Raji (cell line): ENCODE measurements around the gene CASTOR1.
A peak's percentile ranks its signal among the peaks of the same experiment; 100 is the strongest.

Experiments
- POLR2A ChIP-seq: IDR thresholded peaks from 2 replicates; pipeline ENCODE4 v1.6.1; 2011; ENCODE audit warnings: low read depth, low read length, control low read depth; ENCODE audit not compliant: insufficient read depth

The CASTOR1 gene

GRCh38 chr22:30294066-30294465 lies 4.8 kb upstream of the CASTOR1 start:
- TF ChIP-seq POLR2A, result no peak

DNA sequence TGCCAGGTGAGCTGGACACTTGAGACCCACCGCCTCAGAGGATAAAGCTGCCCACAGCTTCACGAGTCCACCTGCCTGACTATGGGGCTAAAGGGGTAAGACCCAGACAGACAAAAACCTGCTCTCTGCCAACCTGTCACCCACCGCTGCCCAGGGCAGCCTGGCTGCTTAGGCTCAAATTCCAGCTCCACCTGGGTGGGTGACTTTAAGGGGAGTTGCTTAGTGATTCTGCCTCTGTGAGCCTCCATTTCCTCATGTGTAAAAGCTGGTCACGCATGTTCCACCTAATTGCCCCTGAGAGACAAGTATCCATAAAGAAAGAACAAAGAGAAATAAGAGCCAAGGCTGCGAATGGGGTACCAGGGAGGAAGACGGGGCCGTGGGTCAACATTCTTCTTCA lies 3.7 kb upstream of the CASTOR1 start:
- no peak for TF ChIP-seq POLR2A

- TF ChIP-seq POLR2A, result no peak
Measured at GRCh38 chr22:30292069-30292970, 3.0 kb upstream of the CASTOR1 start.

- TF ChIP-seq POLR2A, result no peak
Measured at GRCh38 chr22:30291058-30291892, 2.0 kb upstream of the CASTOR1 start.

GRCh38 chr22:30290342-30291057 lies 1.2 kb upstream of the CASTOR1 start:
- TF ChIP-seq POLR2A, result no peak

DNA sequence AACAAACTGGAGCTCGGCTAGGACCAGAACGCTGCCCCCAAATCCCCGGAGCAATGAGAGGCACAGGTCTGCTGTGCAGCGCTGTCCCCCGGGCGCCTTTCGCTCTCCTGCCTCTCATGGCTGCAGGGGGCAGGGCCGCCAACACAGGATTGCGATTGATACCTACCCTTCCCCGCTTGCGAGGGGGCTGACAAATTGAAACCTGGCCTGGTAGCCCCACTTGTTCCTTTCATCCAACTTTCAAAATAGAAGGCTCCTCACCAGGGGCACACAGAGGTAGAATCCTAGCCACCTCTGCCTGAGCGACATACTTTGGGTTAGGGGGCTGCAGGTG lies 642 bp upstream of the CASTOR1 start:
- TF ChIP-seq POLR2A, result no peak

DNA sequence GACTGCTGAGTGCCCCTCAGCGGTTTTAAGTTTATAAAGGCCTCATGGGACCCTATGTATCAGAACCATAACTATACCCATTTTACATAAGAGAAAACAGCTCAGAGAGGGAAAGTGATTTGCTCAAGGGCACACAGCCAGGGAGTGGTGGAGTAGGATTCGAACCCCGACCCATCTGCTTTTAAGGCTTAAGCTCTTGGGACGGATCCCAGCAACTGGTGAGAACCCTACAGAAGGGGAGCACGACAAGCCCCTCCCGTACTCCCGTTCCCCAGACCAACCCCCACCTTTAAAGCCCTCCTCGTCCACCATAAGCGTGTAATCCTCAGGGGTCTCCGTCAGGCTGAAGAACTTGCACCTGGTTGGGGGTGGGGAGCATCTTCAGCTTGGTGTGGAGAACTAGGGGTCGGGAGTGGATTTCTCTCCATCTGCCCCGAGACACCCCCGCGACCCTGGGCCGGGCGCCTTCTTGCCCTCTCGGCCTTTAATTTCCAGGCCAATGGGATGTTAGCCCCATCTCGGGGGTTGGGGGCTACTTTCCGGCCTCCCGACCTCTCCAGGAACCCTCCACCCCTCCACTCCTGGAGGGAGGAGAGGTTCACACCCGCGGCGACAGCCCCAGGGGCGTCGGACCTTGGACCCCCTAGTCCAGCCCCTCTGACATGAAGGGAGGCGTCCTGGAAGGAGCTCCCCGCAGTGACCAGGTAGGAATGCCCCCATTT lies 725 bp downstream of the CASTOR1 start:
- no peak for TF ChIP-seq POLR2A

- TF ChIP-seq POLR2A, result no peak
Measured at GRCh38 chr22:30287648-30288418, 1.5 kb downstream of the CASTOR1 start.

DNA sequence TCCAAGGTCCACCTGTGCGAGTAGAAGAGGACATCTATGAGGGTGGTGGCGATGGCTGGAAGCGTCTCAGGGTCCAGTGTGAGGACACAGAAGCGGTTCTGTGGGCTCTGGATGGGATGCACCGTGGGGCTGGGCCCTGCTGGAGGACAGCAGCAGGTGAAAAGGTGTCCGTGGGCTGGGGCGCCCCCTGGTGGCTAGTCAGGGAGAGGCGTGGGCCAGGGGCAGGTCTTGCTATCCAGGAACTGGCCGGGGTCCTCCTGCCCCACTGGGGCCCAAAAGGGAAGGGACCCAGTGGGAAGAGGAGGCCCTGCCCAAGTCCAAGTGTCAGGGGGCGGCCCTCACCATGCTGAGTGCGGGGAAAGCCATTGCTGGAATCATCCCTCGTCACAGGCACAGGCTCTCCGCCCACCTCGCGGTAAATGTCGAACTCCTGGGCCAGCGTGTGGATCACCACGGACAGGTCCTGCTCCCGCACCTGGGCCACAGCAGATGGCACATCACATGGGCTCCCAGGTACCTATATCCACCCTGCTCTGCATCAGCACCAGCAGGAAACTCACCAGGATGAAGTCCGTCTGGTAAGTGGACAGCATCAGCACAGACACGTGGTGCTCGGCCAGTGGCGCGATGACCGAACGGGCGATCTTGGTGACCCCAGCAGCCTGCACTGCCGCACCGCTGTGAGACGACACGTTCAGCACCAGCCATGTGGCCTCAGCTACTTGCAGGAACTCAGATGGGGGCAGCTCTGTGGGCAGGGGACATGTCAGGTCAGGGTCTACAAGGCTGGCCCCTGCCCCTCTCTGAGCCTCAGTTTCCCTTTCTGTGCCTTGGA lies 2.3 kb downstream of the CASTOR1 start:
- 0 out of 2 replicates have a peak, but pooled peaks have one; percentile 17 for TF ChIP-seq POLR2A

DNA sequence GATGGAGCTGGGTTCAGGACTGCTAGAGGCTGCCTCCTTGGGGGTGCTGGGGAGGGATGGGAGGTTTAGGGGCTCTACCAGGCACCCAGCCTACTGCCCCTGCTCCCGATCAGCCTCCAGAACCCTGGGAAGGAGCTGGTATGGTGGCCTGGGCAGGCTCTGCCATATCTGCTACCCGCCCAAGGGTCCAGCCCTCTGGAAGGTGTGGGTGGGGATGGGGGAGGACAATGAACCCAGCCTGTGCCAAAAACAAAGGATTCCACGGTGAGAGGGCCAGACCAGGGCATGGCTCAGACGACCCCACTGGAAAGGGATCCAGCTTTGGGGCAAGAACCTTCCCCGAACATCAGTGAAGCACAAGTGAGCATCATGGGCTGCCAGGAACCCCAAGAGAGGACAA lies 3.0 kb downstream of the CASTOR1 start:
- TF ChIP-seq POLR2A, result no peak

- TF ChIP-seq POLR2A, result no peak
Measured at GRCh38 chr22:30285846-30286200, 3.5 kb downstream of the CASTOR1 start.

DNA sequence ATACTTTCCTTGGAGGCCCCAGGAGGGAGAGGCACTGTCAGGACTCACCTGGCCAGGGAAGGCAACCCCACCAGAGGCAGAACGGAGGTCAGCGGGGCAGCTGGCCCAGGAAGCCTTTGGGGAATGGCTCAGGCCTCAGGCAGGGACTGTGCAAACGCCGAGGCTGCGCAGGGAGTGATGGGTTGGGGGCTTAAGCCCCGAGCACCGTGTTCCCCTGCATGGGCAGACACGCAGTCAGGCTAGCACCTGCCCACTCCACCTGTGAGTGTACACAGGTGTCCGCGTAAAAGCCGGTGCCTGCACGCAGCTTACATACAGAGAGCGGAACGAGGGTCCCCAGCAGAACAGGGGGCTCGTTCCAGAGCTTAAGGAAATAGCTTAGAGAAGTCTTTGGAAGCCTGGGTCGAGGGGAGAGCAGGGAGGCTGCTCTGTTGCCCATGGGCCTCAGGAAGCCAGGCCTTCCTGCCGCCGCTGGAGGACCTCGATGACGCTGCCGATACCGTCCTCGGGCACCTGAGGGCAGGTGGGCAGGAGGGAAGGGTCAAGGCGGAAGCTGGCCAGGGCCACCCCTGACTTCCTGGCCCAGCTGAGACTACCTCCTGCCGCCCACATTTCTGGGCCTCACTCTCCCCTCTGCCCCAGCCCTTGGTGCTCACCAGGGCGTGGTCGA lies 4.0 kb downstream of the CASTOR1 start:
- TF ChIP-seq POLR2A, result no peak

GRCh38 chr22:30284666-30285065 lies 4.6 kb downstream of the CASTOR1 start:
- TF ChIP-seq POLR2A, result no peak
